Measurements from ENCODE around the gene CDK5. TPM values are rescaled to one million over a fixed set of nuclear protein-coding genes. Genes with fewer than 3 reads are reported as not detected.

Gene CDK5
- total RNA-seq, 1 experiment from 2014 or later = 19.8 TPM

- TF ChIP-seq POLR2A (IDR thresholded peaks at IDR 0.05; ENCODE audit: borderline replicate concordance, extremely low read depth, insufficient read depth, insufficient read length) (no peak), YY1 (IDR thresholded peaks at IDR 0.05; ENCODE audit: extremely low read depth, insufficient replicate concordance, low read depth, low read length) (no peak)
Measured at GRCh38 chr7:151020231-151020630, 37.5 kb downstream of the CDK5 start (continued).

GRCh38 chr7:151019130-151019447 is 38.6 kb downstream of the CDK5 start:
- H3K79me2 ChIP-seq (ENCODE audit: insufficient read depth, low read length) = no peaks in the 10 kb centered on the region
- no peaks in the 10 kb centered on the region for H3K36me3 ChIP-seq (ENCODE audit: control insufficient read depth in 1 of 2, insufficient read depth in 2 of 2, low read length in 2 of 2)
- no peaks in the 10 kb centered on the region for H3K27me3 ChIP-seq (ENCODE audit: insufficient read depth, low read length)
- DNase-seq (ENCODE audit: low read depth, low spot score) (no peak), ATAC-seq (no peak)
- ChIA-PET CTCF (interaction anchor here (0.6 to 5.2 kb wide), 9 partner anchors 9 to 273 kb away, joined by 3 to 59 read pairs (median 5); partner anchors contain the start of gene ABCB8), POLR2A (interaction anchor here (2.0 kb wide), 2 partner anchors 9 to 42 kb away, joined by 5 to 10 read pairs; partner anchors contain the start of gene ABCB8), RAD21 (ENCODE audit: low non-redundant PET in 1 of 2, low total read pairs in 2 of 2, uncharacterized antibody in 2 of 2, unreplicated experiment in 2 of 2) (no interaction called here)
- intact Hi-C loops (cut with micrococcal nuclease) = loop anchor here (5.0 to 10.0 kb wide), 2 partner anchors 122 to 244 kb away; no protein-coding TSS in a partner anchor
- H3K9me2 ChIP-seq (ENCODE audit: insufficient read depth) = no peaks in the 10 kb centered on the region
- H2AFZ ChIP-seq (ENCODE audit: low read depth, low read length, poor library complexity, severe bottlenecking) = no peak overlapping the region
- H3K4me2 ChIP-seq (ENCODE audit: low read length) = no peak overlapping the region
- H3K4me3 ChIP-seq (replicated peaks in 1 of 2; ENCODE audit: low read depth in 1 of 2, low read length in 2 of 2) = no peak overlapping the region
- TF ChIP-seq POLR2A (IDR thresholded peaks at IDR 0.05; ENCODE audit: borderline replicate concordance, extremely low read depth, insufficient read depth, insufficient read length) (no peak), EZH2phosphoT487 (IDR thresholded peaks at IDR 0.05; ENCODE audit: borderline replicate concordance) (no peak), SP1 (IDR thresholded peaks at IDR 0.05; ENCODE audit: low read depth) (no peak)
- no peak overlapping the region for H3K27ac ChIP-seq (ENCODE audit: low read depth, low read length)
- BruUV-seq (replicated peaks) = no TSS peak
- H3K4me1 ChIP-seq (ENCODE audit: control insufficient read depth in 1 of 2, insufficient read depth in 2 of 2, low read length in 2 of 2) = peaks cover 0 to 25% of the 10 kb centered on the region in 2 experiments; a peak in 2 of 4 replicates
- H4K20me1 ChIP-seq (ENCODE audit: insufficient read depth) = no peaks in the 10 kb centered on the region
- no peak overlapping the region for H3K9ac ChIP-seq (ENCODE audit: low read length)
- no peaks in the 10 kb centered on the region for H3K9me3 ChIP-seq (ENCODE audit: control insufficient read depth in 1 of 2, insufficient read depth in 1 of 2, low read depth in 1 of 2, low read length in 2 of 2)

GRCh38 chr7:151018421-151019129 is 39.1 kb downstream of the CDK5 start:
- Histone ChIP-seq H4K20me1 (ENCODE audit: insufficient read depth) (no peaks in the 10 kb centered on the region), H3K27ac (ENCODE audit: low read depth, low read length) (peak overlapping the region; percentile 8; the same call in 1 of the 2 replicates), H3K9me2 (ENCODE audit: insufficient read depth) (no peaks in the 10 kb centered on the region), H3K27me3 (ENCODE audit: insufficient read depth, low read length) (no peaks in the 10 kb centered on the region), H3K4me3 (replicated peaks in 1 of 2; ENCODE audit: low read depth in 1 of 2, low read length in 2 of 2) (no peak overlapping the region), H3K4me1 (ENCODE audit: control insufficient read depth in 1 of 2, insufficient read depth in 2 of 2, low read length in 2 of 2) (peaks cover 0 to 21% of the 10 kb centered on the region in 2 experiments; a peak in 2 of 4 replicates), H3K4me2 (ENCODE audit: low read length) (peak overlapping the region; percentile 60), H3K79me2 (ENCODE audit: insufficient read depth, low read length) (no peaks in the 10 kb centered on the region), H3K36me3 (ENCODE audit: control insufficient read depth in 1 of 2, insufficient read depth in 2 of 2, low read length in 2 of 2) (no peaks in the 10 kb centered on the region), H3K9ac (ENCODE audit: low read length) (peak overlapping the region; percentile 38; the same call in 1 of the 2 replicates), H2AFZ (ENCODE audit: low read depth, low read length, poor library complexity, severe bottlenecking) (no peak overlapping the region), H3K9me3 (ENCODE audit: control insufficient read depth in 1 of 2, insufficient read depth in 1 of 2, low read depth in 1 of 2, low read length in 2 of 2) (no peaks in the 10 kb centered on the region)
- no TSS peak for BruUV-seq (replicated peaks)
- ATAC-seq = no peak
- DNase-seq (ENCODE audit: low read depth, low spot score) = no peak
- RAD21 ChIA-PET (ENCODE audit: low non-redundant PET in 1 of 2, low total read pairs in 2 of 2, uncharacterized antibody in 2 of 2, unreplicated experiment in 2 of 2) = interaction anchor here (0.5 to 1.0 kb wide), 4 partner anchors 9 to 228 kb away, joined by 3 read pairs; no protein-coding TSS in a partner anchor
- CTCF ChIA-PET = interaction anchor here (0.6 to 5.2 kb wide), 13 partner anchors 9 to 120 kb away, joined by 3 to 59 read pairs (median 4); partner anchors contain the start of genes ABCB8, FASTK and NOS3
- intact Hi-C loops (cut with micrococcal nuclease) = loop anchor here (1.0 to 10.0 kb wide), 3 partner anchors 55 to 244 kb away; no protein-coding TSS in a partner anchor
- TF ChIP-seq ZNF274 (IDR thresholded peaks at IDR 0.05; ENCODE audit: low read depth, low read length) (no peak), CEBPB (IDR thresholded peaks at IDR 0.05; ENCODE audit: low read depth) (no peak), EZH2phosphoT487 (IDR thresholded peaks at IDR 0.05; ENCODE audit: borderline replicate concordance) (no peak)
- POLR2A ChIA-PET = interaction anchor here (0.6 to 2.0 kb wide), 3 partner anchors 9 to 42 kb away, joined by 4 to 10 read pairs (median 5); partner anchors contain the start of gene ABCB8

Data from HCT116 (cell line).